Progenitor cell of endocrine pancreas (in vitro differentiated cells): ENCODE measurements around the gene ADTRP. TPM values are rescaled to one million over a fixed set of nuclear protein-coding genes. Genes with fewer than 3 reads are reported as not detected.

Source experiments
- DNase-seq: peaks from one replicate; pipeline ENCODE4 v3.0.0; 2021; ENCODE audit warnings: low spot score; ENCODE audit not compliant: unreplicated experiment
- H3K27ac Mint-ChIP-seq: 2 replicates; pipeline ENCODE4 v1.8.0; 2021; ENCODE audit warnings: mild to moderate bottlenecking, moderate library complexity, mixed read lengths
- H3K27me3 Mint-ChIP-seq: 2 replicates; pipeline ENCODE4 v1.8.0; 2021; ENCODE audit warnings: mixed read lengths
- H3K36me3 Mint-ChIP-seq: 2 replicates; pipeline ENCODE4 v1.8.0; 2022; ENCODE audit warnings: mixed read lengths; ENCODE audit not compliant: insufficient read depth
- H3K4me1 Mint-ChIP-seq: 2 replicates; pipeline ENCODE4 v1.8.0; 2021; ENCODE audit warnings: low read depth, mixed read lengths
- H3K4me3 Mint-ChIP-seq: 2 replicates; pipeline ENCODE4 v1.8.0; 2021; ENCODE audit warnings: low read depth, mild to moderate bottlenecking, moderate library complexity, mixed read lengths
- H3K9me3 Mint-ChIP-seq: 2 replicates; pipeline ENCODE4 v1.8.0; 2021; ENCODE audit warnings: low read depth, mixed read lengths
- total RNA-seq: library from RNA; stranded (reverse); gene quantifications from 2 replicates; pipeline ENCODE4 v1.2.1, GENCODE V29; 2021
- TF ChIP-seq, protein P1 (sequence below): fragments of 200-600 bp; sonication (generic); IDR thresholded peaks from one replicate; pipeline ENCODE4 v1.5.0; 2021; ENCODE audit warnings: antibody characterized with exemption, mild to moderate bottlenecking; ENCODE audit not compliant: unreplicated experiment

The ADTRP gene
- total RNA-seq, 1 donor from 2014 or later, result not detected

DNA sequence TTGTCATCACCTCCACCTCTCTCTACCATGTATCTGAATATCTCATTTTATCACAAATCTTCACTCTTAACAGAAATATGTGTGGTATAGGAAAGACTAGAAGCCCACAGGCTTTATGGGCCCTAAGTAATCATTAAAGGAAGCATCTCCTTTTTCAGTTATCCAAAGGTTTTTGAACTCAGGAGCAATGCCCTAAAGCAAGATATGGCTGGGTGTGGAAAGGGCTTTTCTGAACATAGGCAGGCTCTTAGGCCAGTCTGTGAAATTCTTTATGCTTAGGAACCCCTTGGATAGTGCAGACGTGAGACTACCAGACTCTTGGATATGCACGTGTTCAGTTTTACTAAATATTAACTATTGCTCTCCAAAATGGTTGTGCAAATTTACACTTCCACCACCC is 99.5 kb downstream of the ADTRP start:
- H3K36me3 Mint-ChIP-seq, result peaks cover 1% of the 10 kb centered on the region
- no peaks in the 10 kb centered on the region for H3K4me1 Mint-ChIP-seq
- H3K27ac Mint-ChIP-seq, result no peak overlapping the region
- TF ChIP-seq, protein P1, sequence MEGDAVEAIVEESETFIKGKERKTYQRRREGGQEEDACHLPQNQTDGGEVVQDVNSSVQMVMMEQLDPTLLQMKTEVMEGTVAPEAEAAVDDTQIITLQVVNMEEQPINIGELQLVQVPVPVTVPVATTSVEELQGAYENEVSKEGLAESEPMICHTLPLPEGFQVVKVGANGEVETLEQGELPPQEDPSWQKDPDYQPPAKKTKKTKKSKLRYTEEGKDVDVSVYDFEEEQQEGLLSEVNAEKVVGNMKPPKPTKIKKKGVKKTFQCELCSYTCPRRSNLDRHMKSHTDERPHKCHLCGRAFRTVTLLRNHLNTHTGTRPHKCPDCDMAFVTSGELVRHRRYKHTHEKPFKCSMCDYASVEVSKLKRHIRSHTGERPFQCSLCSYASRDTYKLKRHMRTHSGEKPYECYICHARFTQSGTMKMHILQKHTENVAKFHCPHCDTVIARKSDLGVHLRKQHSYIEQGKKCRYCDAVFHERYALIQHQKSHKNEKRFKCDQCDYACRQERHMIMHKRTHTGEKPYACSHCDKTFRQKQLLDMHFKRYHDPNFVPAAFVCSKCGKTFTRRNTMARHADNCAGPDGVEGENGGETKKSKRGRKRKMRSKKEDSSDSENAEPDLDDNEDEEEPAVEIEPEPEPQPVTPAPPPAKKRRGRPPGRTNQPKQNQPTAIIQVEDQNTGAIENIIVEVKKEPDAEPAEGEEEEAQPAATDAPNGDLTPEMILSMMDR, result no peak
- H3K4me3 Mint-ChIP-seq, result no peak overlapping the region
- no peak for DNase-seq
- no peaks in the 10 kb centered on the region for H3K27me3 Mint-ChIP-seq
- H3K9me3 Mint-ChIP-seq, result peaks cover 18% of the 10 kb centered on the region

GRCh38 chr6:11675601-11676000 is 103.0 kb downstream of the ADTRP start:
- DNase-seq, result no peak
- H3K36me3 Mint-ChIP-seq, result peaks cover 1% of the 10 kb centered on the region
- no peaks in the 10 kb centered on the region for H3K4me1 Mint-ChIP-seq

GRCh38 chr6:11672669-11673068 is 105.9 kb downstream of the ADTRP start:
- Mint-ChIP-seq H3K9me3 (peaks cover 21% of the 10 kb centered on the region), H3K36me3 (peaks cover 2% of the 10 kb centered on the region), H3K4me3 (no peak overlapping the region), H3K27ac (no peak overlapping the region), H3K27me3 (no peaks in the 10 kb centered on the region), H3K4me1 (no peaks in the 10 kb centered on the region)
- no peak for DNase-seq
- TF ChIP-seq, protein P1, result no peak

More at GRCh38 chr6:11675601-11676000, 103.0 kb downstream of the ADTRP start:
- Mint-ChIP-seq H3K4me3 (no peak overlapping the region), H3K27me3 (no peaks in the 10 kb centered on the region), H3K9me3 (peaks cover 16% of the 10 kb centered on the region), H3K27ac (no peak overlapping the region)
- TF ChIP-seq, protein P1, result no peak

DNA sequence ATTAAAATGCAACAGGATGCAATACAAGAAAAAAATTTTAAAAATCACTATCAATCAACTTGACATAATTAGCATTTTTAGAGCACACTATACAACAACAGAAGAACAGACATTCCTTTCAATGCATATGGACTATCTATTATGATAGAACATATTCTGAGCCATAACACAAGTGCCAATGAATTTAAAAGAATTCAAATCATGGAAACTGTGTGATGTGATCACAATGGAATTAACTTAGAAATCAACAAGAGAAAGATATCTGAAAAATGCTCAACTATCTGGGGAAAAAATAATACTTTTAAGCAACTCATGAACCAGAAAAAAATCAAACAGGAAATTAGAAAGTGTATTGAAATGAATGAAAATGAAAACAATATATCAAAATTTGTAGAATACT is 106.3 kb downstream of the ADTRP start:
- no peaks in the 10 kb centered on the region for H3K4me1 Mint-ChIP-seq
- H3K9me3 Mint-ChIP-seq, result peaks cover 21% of the 10 kb centered on the region
- no peak overlapping the region for H3K4me3 Mint-ChIP-seq
- no peaks in the 10 kb centered on the region for H3K27me3 Mint-ChIP-seq
- H3K27ac Mint-ChIP-seq, result no peak overlapping the region
- no peak for DNase-seq
- H3K36me3 Mint-ChIP-seq, result peaks cover 2% of the 10 kb centered on the region
- TF ChIP-seq, protein P1, result no peak

GRCh38 chr6:11669696-11670095 is 108.9 kb downstream of the ADTRP start:
- DNase-seq, result no peak
- TF ChIP-seq, protein P1, result no peak
- Mint-ChIP-seq H3K4me1 (no peaks in the 10 kb centered on the region), H3K36me3 (peaks cover 2% of the 10 kb centered on the region), H3K27me3 (no peaks in the 10 kb centered on the region), H3K9me3 (peaks cover 21% of the 10 kb centered on the region), H3K27ac (no peak overlapping the region), H3K4me3 (no peak overlapping the region)
